ENCODE data around the gene GLRA2. TPM values are rescaled to one million over a fixed set of nuclear protein-coding genes. Genes with fewer than 3 reads are reported as not detected.

Gene GLRA2
- total RNA-seq, 4 donors from 2014 or later: not detected

- no peak for ATAC-seq (ENCODE audit: low FRiP score)
- no peak for DNase-seq (ENCODE audit: low spot score)
- no peak for TF ChIP-seq CTCF (IDR thresholded peaks at IDR 0.05)
Measured at GRCh38 chrX:14616836-14617235, 87.5 kb downstream of the GLRA2 start.

GRCh38 chrX:14618177-14618965 is 89.0 kb downstream of the GLRA2 start:
- ATAC-seq (ENCODE audit: low FRiP score): no peak
- TF ChIP-seq CTCF (IDR thresholded peaks at IDR 0.05): no peak
- DNase-seq (ENCODE audit: low spot score): no peak

GRCh38 chrX:14630733-14631132 is 101.4 kb downstream of the GLRA2 start:
- DNase-seq (ENCODE audit: low spot score) (no peak), ATAC-seq (ENCODE audit: low FRiP score) (no peak)
- no peak for TF ChIP-seq CTCF (IDR thresholded peaks at IDR 0.05)

GRCh38 chrX:14641681-14642655 is 112.6 kb downstream of the GLRA2 start:
- DNase-seq (ENCODE audit: low spot score) (no peak), ATAC-seq (ENCODE audit: low FRiP score) (no peak)
- TF ChIP-seq CTCF (IDR thresholded peaks at IDR 0.05): no peak

- no peak for ATAC-seq (ENCODE audit: low FRiP score)
- TF ChIP-seq CTCF (IDR thresholded peaks at IDR 0.05): no peak
- DNase-seq (ENCODE audit: low spot score): no peak
Measured at GRCh38 chrX:14660970-14661369, 131.6 kb downstream of the GLRA2 start.

GRCh38 chrX:14670819-14671218 is 141.5 kb downstream of the GLRA2 start:
- no peak for TF ChIP-seq CTCF (IDR thresholded peaks at IDR 0.05)
- ATAC-seq (ENCODE audit: low FRiP score) (no peak), DNase-seq (ENCODE audit: low spot score) (no peak)
